Ovary (tissue), 3 donors: ENCODE measurements around the gene SOX6.

ENCODE experiments used
- EP300 ChIP-seq: sonication (generic); formaldehyde crosslinking; IDR thresholded peaks from one replicate; pipeline ENCODE4 v1.6.1; 2017; ENCODE audit warnings: antibody characterized with exemption
- TF ChIP-seq, protein P1 (sequence below), 3 donors: fragments of 450-650 bp in 2 of 3; fragments of 200-600 bp in 1 of 3; IDR thresholded peaks; one replicate each; pipeline versions ENCODE4 v1.5.1 to v1.8.0; 2016 to 2022; ENCODE audit warnings: antibody characterized with exemption in 3 of 3, mild to moderate bottlenecking in 1 of 3
- donor health status: DM: no; HTN: no; CAD: no.

DNA sequence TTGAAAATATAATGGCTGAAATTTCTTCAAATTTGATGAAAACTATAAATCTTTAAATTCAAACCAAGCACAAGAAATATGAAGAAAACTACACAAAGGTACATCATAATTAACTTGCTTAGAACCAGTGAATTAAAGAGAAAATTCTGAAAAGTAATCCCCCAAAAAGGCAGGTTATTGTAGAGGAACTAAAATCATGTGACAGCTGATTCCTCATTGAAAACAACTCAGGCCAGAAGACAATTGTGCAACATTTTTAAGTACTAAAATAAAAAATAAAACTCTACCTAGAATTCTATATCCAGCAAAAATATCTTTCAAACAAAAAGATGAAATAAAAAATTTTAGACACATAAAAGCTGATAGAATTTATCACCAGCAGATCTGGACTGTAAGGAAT, 90.3 kb downstream of the SOX6 start:
- TF ChIP-seq, protein P1, sequence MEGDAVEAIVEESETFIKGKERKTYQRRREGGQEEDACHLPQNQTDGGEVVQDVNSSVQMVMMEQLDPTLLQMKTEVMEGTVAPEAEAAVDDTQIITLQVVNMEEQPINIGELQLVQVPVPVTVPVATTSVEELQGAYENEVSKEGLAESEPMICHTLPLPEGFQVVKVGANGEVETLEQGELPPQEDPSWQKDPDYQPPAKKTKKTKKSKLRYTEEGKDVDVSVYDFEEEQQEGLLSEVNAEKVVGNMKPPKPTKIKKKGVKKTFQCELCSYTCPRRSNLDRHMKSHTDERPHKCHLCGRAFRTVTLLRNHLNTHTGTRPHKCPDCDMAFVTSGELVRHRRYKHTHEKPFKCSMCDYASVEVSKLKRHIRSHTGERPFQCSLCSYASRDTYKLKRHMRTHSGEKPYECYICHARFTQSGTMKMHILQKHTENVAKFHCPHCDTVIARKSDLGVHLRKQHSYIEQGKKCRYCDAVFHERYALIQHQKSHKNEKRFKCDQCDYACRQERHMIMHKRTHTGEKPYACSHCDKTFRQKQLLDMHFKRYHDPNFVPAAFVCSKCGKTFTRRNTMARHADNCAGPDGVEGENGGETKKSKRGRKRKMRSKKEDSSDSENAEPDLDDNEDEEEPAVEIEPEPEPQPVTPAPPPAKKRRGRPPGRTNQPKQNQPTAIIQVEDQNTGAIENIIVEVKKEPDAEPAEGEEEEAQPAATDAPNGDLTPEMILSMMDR (IDR thresholded peaks at IDR 0.05): no peak
- TF ChIP-seq EP300: no peak
